Smooth muscle cell of the coronary artery (primary cell): ENCODE measurements around the gene IRX5. TPM values are rescaled to one million over a fixed set of nuclear protein-coding genes. Genes with fewer than 3 reads are reported as not detected.

ENCODE experiments used
- total RNA-seq: library from RNA; depleted of rRNA; stranded (reverse); fragments of >200 nt; gene quantifications from 2 replicates; pipeline ENCODE4 v1.2.3, GENCODE V29; 2014; ENCODE audit warnings: low replicate concordance

Gene IRX5
- 1.2 and 2.7 TPM in 2 replicates for total RNA-seq

GRCh38 chr16:54930005-54930868, at the start of gene IRX5:
Gene IRX5 (plus strand): TSS chr16:54930865. CDS start chr16:54931199, 334 bp downstream.

